Hypothalamus (tissue), 51 donors: ENCODE results near the gene SLC1A2.

Source experiments
- DNase-seq, 51 donors: peaks; one replicate each; lab custom pipeline; 2025; lab: John Stamatoyannopoulos, UW

The SLC1A2 gene

DNA sequence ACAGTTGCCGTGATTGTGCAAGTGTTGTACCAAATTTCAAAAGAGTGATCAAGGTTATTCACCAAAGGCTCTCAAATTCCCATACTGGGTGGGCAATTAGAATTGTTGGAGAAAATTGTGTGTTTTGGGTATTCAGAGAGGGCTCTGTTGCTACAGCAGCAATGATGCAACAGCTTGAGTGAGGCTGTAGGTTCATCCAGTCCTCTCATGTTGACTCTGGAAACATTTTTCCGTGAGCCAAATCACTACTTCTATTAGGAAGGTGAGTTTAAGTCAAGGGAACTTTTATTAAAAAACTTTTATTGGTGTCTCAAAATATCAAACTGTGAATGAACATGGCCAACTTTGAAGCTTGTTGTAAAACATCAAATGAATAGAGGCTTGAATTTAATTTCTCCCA, 163.8 kb downstream of the SLC1A2 start:
- DNase-seq: no peak

DNA sequence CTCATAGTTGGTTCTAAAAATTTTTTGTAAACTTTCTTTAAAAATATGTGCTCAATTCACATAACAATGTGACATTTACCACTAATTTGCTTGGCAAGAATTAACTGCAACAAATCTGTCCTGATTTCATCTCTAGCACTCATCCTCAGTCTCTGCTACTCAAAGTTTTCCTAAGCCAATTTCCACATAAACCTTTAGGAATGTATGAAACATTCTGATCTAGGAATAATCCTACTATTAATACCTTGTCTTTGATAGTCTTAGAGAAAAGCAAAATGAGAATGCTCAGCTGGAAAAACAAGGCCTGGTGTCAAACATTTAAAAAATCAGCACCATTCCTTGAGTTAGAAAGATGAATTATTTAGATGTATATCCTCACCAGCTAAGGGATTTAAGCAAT, 166.1 kb downstream of the SLC1A2 start:
- no peak for DNase-seq

DNA sequence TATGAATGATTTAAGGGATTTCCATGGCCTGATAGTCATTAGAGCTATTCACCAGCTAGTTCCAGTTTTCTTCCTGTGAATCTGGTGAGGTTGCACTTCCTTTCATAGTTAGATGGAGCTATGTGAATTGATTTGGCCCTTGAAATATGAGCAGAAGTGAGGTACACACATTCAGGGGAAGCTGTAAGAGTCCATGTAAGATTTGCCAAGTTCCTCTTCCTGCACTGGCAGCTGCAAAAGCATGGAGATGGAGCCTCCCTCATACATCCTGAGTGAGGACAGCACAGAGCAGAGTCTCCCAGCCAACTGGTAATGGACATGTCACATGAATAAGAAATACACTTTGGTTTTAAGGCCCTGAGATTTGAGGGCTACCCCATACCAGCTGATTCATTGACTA, 168.7 kb downstream of the SLC1A2 start:
- DNase-seq: no peak

- no peak for DNase-seq
Measured at GRCh38 chr11:35250192-35250591, 169.2 kb downstream of the SLC1A2 start.

GRCh38 chr11:35248558-35249323, 170.6 kb downstream of the SLC1A2 start:
- peak in 1 of 51 donors; percentile 4 for DNase-seq

- DNase-seq: no peak
Measured at GRCh38 chr11:35247863-35248262, 171.5 kb downstream of the SLC1A2 start.

GRCh38 chr11:35247428-35247827, 171.9 kb downstream of the SLC1A2 start:
- DNase-seq: no peak

DNA sequence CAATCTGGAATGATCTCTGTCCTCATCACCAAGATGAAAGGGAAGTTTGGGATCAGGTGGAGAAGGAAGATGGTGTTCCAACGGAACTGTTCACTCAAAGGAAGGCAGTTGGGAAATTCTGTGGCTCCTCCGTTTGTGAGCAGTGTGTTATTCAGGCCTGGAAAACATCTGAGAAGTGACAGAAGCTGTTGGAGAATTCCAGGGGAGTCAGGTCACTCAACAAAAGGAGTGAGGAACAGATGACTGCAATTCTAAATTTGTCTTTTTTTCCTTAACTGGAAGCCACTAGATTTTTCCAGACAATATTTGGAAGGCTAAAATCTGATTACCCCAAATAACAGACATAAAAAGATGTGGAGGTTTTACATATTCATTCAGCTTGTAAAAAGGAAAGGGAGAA, 172.6 kb downstream of the SLC1A2 start:
- DNase-seq: peak in 1 of 51 donors; percentile 6

- DNase-seq: no peak
Measured at GRCh38 chr11:35245786-35246185, 173.6 kb downstream of the SLC1A2 start.

- DNase-seq: no peak
Measured at GRCh38 chr11:35245056-35245455, 174.3 kb downstream of the SLC1A2 start.

DNA sequence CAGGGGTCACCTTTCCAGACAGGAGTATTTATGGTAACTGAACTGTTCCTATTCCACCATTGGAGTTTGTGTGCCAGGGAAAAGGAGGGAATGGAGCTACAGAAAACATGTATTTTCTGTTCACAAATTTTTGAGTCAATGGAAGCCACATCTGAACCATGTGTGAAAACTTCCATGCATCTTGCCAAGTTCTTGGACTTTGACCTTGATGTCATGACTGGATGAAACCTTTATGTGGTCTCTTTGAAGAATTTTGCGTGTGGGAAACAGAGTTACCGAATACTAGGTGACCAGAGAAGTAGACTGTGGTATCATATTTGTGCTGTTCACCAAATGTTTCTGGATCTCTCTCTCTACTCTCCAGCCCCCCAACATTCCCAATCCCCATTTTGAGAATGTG, 175.6 kb downstream of the SLC1A2 start:
- DNase-seq: no peak

- no peak for DNase-seq
Measured at GRCh38 chr11:35242412-35243242, 176.7 kb downstream of the SLC1A2 start.

DNA sequence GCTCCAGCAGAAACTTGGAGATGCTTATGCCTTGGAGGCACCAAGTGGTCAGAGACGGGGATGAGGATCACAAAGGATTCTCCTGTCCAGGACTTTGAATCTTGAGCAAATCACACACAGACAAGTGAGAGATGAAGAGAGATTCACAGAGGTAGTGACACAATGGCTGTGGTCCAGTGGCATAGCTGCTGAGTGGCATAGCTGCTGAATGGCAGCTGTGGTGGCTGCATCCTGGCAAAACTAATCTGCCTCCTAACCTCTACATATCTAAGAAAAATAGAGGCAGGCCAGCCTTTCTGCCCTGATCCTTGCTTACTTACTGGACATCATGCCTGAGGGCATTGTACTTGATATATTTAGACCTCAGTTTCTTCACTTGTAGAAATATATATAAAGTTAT, 177.8 kb downstream of the SLC1A2 start:
- no peak for DNase-seq

- DNase-seq: no peak
Measured at GRCh38 chr11:35241083-35241482, 178.3 kb downstream of the SLC1A2 start.

- DNase-seq: no peak
Measured at GRCh38 chr11:35239471-35240075, 179.8 kb downstream of the SLC1A2 start.

DNA sequence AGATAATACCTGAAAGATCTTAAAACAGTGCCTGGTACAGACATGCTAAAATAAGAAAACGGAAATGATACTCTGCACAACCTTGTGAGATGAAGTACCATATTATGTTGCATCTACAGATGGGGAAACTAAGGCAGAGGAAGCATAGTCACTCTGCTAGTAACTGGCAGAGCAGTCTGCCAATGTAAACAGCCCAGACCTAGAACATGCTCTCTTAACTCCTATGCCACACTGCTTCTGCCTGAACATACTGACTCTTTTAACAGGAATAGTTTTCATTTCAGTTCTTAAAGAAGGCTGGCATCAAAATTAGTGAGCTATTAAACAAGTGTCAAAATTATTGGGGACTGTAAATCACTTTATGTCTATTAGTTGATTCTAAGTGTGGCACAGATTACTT, 180.5 kb downstream of the SLC1A2 start:
- no peak for DNase-seq

GRCh38 chr11:35237860-35238715, 181.3 kb downstream of the SLC1A2 start:
- peak in 18 of 51 donors; percentile 0 to 48 (median 17) for DNase-seq

GRCh38 chr11:35237351-35237750, 182.0 kb downstream of the SLC1A2 start:
- DNase-seq: no peak

DNA sequence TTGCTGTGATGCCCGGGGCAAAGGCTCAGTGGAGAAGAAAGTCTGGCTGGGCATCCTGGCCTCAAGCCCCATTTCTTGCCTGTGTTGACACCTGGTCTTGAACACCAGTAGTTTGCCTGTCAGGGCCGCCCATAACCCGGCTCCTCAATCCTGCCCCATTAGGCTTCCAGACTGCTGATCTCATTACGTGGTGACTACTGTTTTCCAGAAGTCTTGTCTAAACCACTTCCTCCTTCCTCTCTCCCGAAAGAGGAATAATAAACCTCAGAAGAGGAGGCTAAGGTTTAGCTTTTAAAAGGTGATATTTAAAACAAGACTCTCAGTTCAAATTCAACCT, 182.7 kb downstream of the SLC1A2 start:
- DNase-seq: no peak

DNA sequence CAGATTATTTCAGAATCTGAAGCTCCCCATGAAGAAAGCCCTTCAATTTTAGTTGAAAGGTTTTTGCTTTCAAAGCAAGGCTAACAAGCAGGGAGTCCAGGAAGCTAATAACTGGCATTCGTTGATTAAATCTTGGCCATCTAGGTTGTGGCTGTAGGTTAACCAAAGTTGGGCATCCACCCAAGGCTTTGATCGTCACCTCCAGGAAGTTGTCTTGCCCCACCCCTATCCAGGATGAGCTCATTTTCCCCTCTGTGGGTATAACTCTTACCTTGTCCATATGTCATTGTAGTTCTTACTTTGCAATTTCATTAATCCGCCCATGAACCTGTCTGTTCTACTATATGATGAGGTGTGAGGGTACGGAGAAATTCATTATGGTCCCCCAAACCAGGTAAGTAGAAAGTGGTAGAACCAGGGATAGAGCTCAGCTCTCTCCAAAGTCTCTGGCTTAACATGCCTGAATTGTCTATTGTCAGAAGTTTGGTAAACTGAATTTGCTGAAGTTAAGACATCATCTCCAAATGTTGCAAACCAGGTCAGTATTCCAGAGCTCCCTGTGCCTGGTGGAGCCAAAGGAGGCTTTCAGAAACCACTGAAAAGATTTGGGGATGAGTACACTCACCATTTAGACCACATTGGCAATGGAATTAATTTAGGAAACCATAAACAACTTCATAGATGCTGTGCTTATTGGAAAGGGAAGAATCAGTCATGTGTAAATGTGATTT, 183.3 kb downstream of the SLC1A2 start:
- no peak for DNase-seq
